Calu3 (cell line): ENCODE data around the gene SGCD. TPM values are rescaled to one million over a fixed set of nuclear protein-coding genes. Genes with fewer than 3 reads are reported as not detected.

Experiments used
- BruUV-seq: library from RNA; stranded (reverse); fragments of 400-500 nt; replicated peaks from 2 replicates; lab custom pipeline; 2021; lab: Mats Ljungman, UMichigan
- CTCF ChIA-PET: fragments of 300-600 bp; sonication (Branson Sonifier 250); formaldehyde crosslinking; loops from one replicate; lab custom pipeline; 2022; ENCODE audit warnings: antibody characterized with exemption; lab: Charles Lee
- DNase-seq: peaks from one replicate; pipeline ENCODE4 v3.0.0; 2022
- H3K27ac Mint-ChIP-seq: one replicate; pipeline ENCODE4 v1.8.0; 2022; ENCODE audit warnings: mixed read lengths; ENCODE audit not compliant: unreplicated experiment
- H3K27me3 Mint-ChIP-seq: one replicate; pipeline ENCODE4 v1.8.0; 2022; ENCODE audit warnings: mixed read lengths; ENCODE audit not compliant: unreplicated experiment
- H3K36me3 Mint-ChIP-seq: one replicate; pipeline ENCODE4 v1.8.0; 2022; ENCODE audit warnings: mild to moderate bottlenecking, moderate library complexity, mixed read lengths; ENCODE audit not compliant: insufficient read depth, unreplicated experiment
- H3K4me1 Mint-ChIP-seq: one replicate; pipeline ENCODE4 v1.8.0; 2022; ENCODE audit warnings: mild to moderate bottlenecking, low read depth, mixed read lengths; ENCODE audit not compliant: unreplicated experiment
- H3K4me3 Mint-ChIP-seq: one replicate; pipeline ENCODE4 v1.8.0; 2022; ENCODE audit warnings: mild to moderate bottlenecking, low read depth, moderate library complexity, mixed read lengths; ENCODE audit not compliant: unreplicated experiment
- H3K9me3 Mint-ChIP-seq: one replicate; pipeline ENCODE4 v1.8.0; 2022; ENCODE audit warnings: low read depth, mixed read lengths; ENCODE audit not compliant: unreplicated experiment
- intact Hi-C: fragments of 100-400 bp; cut with micrococcal nuclease; formaldehyde crosslinking; loops from one replicate; pipeline ENCODE4 v1.10.0; 2022; ENCODE audit not compliant: unreplicated experiment
- total RNA-seq: library from RNA; stranded (reverse); gene quantifications from 2 replicates; pipeline ENCODE4 v1.2.3, GENCODE V29; 2022
- TF ChIP-seq, protein P1 (sequence below): fragments of 200-600 bp; IDR thresholded peaks from one replicate; pipeline ENCODE4 v1.8.0; 2022; ENCODE audit warnings: antibody characterized with exemption; ENCODE audit not compliant: unreplicated experiment

Gene SGCD
- total RNA-seq, 1 experiment from 2014 or later, result not detected

DNA sequence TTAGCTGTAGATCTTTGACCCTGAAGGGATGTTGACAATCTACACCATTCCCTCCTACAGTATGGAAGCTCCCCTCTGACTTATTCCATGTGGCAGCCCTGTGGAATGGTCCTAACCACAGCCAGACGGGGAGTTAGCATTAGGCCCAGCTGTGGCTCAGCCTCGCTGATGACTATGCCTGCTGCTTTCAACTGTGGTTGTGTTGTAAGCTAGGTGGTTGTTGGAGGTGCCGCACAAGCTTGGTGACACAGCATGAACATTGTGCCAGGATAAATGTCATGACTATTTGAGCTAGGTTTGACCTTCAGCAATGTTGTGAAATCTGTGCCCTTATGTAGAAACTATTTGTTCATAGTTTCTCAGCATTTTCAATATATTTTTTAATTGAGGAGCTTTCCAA is 40.6 kb downstream of the SGCD start:
- intact Hi-C loops, result no loop called here
- TF ChIP-seq, protein P1, sequence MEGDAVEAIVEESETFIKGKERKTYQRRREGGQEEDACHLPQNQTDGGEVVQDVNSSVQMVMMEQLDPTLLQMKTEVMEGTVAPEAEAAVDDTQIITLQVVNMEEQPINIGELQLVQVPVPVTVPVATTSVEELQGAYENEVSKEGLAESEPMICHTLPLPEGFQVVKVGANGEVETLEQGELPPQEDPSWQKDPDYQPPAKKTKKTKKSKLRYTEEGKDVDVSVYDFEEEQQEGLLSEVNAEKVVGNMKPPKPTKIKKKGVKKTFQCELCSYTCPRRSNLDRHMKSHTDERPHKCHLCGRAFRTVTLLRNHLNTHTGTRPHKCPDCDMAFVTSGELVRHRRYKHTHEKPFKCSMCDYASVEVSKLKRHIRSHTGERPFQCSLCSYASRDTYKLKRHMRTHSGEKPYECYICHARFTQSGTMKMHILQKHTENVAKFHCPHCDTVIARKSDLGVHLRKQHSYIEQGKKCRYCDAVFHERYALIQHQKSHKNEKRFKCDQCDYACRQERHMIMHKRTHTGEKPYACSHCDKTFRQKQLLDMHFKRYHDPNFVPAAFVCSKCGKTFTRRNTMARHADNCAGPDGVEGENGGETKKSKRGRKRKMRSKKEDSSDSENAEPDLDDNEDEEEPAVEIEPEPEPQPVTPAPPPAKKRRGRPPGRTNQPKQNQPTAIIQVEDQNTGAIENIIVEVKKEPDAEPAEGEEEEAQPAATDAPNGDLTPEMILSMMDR, result no peak
- H3K4me3 Mint-ChIP-seq, result no peak overlapping the region
- H3K27me3 Mint-ChIP-seq, result no peaks in the 10 kb centered on the region
- H3K9me3 Mint-ChIP-seq, result peaks cover 9% of the 10 kb centered on the region
- DNase-seq, result no peak
- H3K4me1 Mint-ChIP-seq, result no peaks in the 10 kb centered on the region
- CTCF ChIA-PET, result interaction anchor here (0.7 kb wide), 1 partner anchor 9 kb away, joined by 3 read pairs; no protein-coding TSS in a partner anchor
- no TSS peak for BruUV-seq
- no peak overlapping the region for H3K27ac Mint-ChIP-seq
- no peaks in the 10 kb centered on the region for H3K36me3 Mint-ChIP-seq

- Mint-ChIP-seq H3K4me3 (no peak overlapping the region), H3K36me3 (no peaks in the 10 kb centered on the region), H3K4me1 (no peaks in the 10 kb centered on the region), H3K9me3 (peaks cover 9% of the 10 kb centered on the region), H3K27me3 (no peaks in the 10 kb centered on the region), H3K27ac (no peak overlapping the region)
- no TSS peak for BruUV-seq
- TF ChIP-seq, protein P1, result no peak
- DNase-seq, result no peak
- intact Hi-C loops, result no loop called here
- CTCF ChIA-PET, result interaction anchor here (0.6 to 0.7 kb wide), 3 partner anchors 199 to 1211 kb away, joined by 3 to 4 read pairs (median 3); no protein-coding TSS in a partner anchor
Observed at GRCh38 chr5:156375895-156376495, 49.0 kb downstream of the SGCD start.

DNA sequence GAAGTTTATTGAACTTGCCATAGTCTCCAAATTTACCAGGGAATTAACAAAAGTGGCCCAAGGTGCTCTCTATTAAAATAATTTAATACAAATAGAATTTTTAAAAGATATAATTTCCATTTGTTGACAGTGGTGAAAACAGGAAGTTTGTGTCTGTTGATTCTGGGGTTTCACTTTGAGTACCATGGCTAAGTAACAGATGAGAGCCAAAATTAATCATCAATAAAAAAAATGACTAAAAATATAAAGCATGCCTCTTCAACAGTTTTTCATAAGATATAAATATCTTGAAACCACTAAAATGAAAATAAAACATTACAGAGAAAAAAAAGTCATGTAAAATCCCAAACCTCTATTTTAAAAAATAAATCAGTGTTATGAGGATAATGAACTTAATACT is 49.8 kb downstream of the SGCD start:
- H3K27me3 Mint-ChIP-seq, result no peaks in the 10 kb centered on the region
- CTCF ChIA-PET, result no interaction called here
- H3K4me3 Mint-ChIP-seq, result no peak overlapping the region
- H3K27ac Mint-ChIP-seq, result no peak overlapping the region
- H3K9me3 Mint-ChIP-seq, result peaks cover 6% of the 10 kb centered on the region
- H3K36me3 Mint-ChIP-seq, result no peaks in the 10 kb centered on the region
- no peak for DNase-seq
- TF ChIP-seq, protein P1, result no peak
- no TSS peak for BruUV-seq
- no peaks in the 10 kb centered on the region for H3K4me1 Mint-ChIP-seq
- intact Hi-C loops, result no loop called here

GRCh38 chr5:156378159-156378558 is 51.2 kb downstream of the SGCD start:
- CTCF ChIA-PET, result no interaction called here
- Mint-ChIP-seq H3K4me1 (no peaks in the 10 kb centered on the region), H3K27me3 (no peaks in the 10 kb centered on the region), H3K36me3 (no peaks in the 10 kb centered on the region), H3K27ac (no peak overlapping the region), H3K9me3 (peaks cover 3% of the 10 kb centered on the region), H3K4me3 (no peak overlapping the region)
- no peak for DNase-seq
- TF ChIP-seq, protein P1, result no peak
- no TSS peak for BruUV-seq
- intact Hi-C loops, result no loop called here
